C4-2B (cell line): ENCODE data around the gene FOXP1.

ENCODE experiments used
- ZFX ChIP-seq: fragments of 450-650 bp; IDR thresholded peaks from 2 replicates; pipeline ENCODE4 v1.6.1; 2017
- TF ChIP-seq, protein P1 (sequence below): fragments of 450-650 bp; conservative IDR thresholded peaks from 2 replicates; pipeline ENCODE4 v1.5.1; 2017; ENCODE audit warnings: mild to moderate bottlenecking

DNA sequence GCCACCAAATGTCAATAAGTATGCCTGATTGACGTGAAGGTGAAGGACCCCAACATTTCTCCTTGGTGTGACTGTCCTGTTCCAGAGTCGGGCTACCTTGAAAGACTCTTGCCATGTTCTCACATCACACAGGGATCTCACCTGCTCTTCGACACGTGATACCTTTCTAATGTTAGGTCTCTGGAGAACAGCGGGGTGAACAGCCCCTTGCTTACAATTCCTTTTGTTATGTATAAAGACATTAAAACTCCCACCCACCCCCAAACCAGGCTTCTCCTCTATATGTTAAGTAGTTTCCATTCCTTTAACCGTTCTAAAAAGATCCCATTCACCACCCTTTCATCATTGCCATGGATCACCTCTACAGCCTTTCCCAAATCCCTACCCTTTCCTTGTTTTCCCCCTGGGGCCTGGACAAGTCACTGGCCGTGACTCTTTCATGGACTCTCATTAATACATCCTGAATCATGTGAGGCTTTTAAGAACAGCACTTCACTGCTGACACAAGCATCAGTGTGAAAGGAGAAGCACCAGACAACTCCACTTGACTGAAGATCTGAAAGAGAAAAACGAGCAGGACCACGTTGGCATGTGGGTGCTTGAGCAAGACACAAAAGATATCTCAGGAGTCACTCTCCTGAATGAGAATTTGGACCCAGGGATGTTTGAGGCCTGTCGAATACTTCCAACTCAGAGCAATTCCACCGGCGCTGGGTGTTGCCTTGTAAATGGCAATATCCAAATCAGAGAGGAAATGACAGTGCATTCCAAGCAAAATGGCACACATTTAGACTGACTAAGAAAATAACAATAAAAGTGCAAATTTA, 115.0 kb downstream of the FOXP1 start:
- TF ChIP-seq, protein P1, sequence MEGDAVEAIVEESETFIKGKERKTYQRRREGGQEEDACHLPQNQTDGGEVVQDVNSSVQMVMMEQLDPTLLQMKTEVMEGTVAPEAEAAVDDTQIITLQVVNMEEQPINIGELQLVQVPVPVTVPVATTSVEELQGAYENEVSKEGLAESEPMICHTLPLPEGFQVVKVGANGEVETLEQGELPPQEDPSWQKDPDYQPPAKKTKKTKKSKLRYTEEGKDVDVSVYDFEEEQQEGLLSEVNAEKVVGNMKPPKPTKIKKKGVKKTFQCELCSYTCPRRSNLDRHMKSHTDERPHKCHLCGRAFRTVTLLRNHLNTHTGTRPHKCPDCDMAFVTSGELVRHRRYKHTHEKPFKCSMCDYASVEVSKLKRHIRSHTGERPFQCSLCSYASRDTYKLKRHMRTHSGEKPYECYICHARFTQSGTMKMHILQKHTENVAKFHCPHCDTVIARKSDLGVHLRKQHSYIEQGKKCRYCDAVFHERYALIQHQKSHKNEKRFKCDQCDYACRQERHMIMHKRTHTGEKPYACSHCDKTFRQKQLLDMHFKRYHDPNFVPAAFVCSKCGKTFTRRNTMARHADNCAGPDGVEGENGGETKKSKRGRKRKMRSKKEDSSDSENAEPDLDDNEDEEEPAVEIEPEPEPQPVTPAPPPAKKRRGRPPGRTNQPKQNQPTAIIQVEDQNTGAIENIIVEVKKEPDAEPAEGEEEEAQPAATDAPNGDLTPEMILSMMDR = no peak
- no peak for TF ChIP-seq ZFX
